Effector CD8-positive, alpha-beta T cell (primary cell): Measurements from ENCODE around the gene IFRD2.
A peak's percentile ranks its signal among the peaks of the same experiment; 100 is the strongest.
"Not testable (repeated sequence)": the region's sequence is repeated elsewhere in the genome, so short reads cannot be mapped to it uniquely, and the experiment has no call there.

Source experiments
- DNase-seq: peaks from one replicate; lab custom pipeline; 2025; lab: John Stamatoyannopoulos, UW

IFRD2 gene

DNA sequence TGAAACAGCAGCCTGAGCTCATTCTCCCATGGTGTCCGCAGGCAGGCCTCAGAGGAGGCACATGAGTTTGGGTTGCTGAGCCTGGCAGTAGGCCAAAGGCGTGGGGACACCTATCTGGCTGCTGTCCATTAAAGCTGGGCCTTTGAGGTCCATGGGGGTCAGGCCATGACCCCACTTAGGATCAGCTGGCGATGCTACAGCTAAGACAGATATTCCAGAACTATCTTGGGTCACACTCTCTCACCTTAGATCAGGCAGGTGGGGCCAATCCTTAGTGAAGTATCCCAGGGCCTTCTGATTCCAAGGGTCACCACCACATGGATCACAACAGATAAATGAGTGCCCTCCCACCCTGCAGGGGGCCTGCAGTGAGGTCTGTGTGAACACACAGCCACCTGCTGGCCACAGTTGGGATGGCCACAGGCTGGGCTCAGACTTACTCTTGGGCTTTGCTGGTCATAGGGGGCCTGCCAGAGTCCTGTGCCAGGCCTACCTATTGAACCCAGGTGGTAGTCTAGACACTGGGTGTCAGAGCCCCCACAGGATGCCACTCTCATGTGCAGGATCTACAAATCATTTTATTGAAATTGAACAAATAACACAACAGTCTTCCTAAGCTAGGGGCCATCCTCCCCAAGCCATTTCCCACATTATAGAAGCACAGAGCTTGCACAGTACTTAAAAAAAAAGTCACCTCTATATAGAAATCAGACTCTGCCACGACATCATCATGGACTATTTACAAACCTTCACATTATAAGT lies 32.3 kb upstream of the IFRD2 start:
- peak; percentile 40 for DNase-seq

DNA sequence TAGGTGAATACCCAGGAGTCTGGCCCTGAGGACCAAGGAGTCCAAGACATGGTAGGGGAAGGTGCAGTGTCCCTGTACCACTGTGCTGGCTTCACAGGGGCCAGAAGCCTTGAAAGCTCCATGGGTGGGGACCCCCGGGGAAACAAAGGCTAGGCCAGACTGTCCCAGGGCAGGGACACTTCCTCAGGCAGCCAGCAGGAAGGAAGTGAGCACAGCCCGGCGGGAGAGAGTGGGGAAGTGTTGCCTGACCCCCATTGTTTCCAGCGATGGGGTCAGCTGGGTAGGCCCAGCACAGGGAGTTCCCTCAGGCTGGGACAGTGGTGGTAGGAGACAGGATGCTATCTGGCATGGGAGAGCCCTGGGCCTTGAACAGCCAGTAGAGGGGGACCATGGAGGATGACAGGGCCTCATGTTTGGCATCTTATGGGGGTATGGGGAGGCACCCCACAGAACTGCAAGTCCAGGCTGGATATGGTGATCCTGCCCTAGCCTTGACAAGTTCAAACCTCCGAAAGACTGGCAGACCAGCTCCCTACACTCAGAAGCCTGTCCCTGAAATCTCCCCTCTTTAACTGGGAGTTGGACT lies 31.5 kb upstream of the IFRD2 start:
- no peak for DNase-seq

DNA sequence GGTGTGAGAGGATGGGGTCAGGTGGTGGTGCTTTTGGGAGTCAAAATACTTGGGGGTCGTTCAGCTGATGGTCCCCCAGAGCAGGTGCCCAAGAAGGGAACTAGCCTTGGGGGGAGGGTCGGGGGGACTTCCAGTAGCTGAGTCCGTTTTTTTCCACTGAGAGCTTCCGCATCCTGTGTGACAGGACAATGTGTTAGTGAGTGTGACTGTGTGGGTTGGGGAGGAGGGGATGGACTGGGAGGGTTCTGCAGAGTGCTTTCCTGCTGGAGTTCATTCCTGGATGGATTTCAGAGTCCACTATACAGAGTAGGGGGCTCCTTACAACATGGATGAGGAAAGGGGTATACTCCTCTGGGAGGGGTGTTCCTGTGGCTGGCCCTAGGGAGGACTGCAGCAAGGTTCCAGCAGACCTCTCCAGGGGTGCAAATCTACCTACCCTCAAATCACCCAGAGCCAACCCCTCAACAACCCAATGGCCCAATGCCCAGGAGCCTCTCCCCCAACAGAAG lies 30.9 kb upstream of the IFRD2 start:
- no peak for DNase-seq

DNA sequence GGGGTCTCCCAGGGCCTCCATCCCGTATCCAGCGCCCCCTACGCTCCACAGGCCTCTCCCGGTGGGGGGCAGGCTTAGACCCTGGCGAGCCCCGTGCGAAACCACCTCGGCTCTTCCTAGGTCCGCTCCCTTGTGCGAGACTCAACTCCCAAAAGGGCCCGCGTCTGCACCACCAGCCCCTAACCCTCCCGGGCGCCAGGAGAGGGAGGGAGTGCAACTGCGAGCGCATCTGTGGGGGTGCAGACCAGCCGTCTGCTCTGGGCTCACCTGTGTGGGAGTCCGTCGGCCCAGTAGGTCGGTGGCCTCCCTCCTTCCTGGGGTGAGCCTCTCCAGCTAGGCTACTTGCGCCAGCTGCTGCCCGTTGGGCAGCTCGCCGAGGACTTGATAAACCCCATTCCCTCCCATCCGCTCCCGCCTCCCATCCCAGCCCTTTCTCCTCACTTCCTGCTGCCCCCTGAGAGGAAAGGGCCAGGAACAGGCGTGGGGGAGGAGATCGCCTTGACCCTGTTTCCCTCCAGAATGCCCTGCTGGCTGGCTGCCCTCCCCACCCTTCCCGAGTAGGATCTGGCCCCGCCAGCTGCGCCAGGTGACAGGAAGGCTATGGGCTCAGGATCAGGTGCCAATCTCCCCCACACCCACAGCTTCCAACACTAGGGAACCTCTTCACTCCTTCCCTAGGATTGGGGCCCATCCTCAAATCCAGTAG lies 30.3 kb upstream of the IFRD2 start, which contains the start of gene HYAL2:
Gene HYAL2, minus strand, starts transcription at position 360 of the 706 bp plus-strand sequence. CDS start 2,256 bp downstream, outside the sequence.
- no peak for DNase-seq

DNA sequence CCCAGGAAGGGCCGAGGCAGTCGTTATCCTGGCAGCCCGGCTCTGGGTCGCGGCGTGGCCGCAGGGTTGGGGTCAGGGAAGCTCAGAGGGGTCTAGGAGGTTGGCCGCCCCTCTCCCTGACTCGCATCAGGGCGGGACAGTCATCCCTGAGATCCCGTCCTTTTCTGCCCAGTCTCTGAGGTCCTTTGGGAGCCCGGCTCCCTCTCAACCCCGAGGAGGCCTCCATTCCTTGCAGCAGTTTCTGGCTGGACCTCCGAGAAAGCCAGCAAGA lies 29.8 kb upstream of the IFRD2 start:
- no peak for DNase-seq

DNA sequence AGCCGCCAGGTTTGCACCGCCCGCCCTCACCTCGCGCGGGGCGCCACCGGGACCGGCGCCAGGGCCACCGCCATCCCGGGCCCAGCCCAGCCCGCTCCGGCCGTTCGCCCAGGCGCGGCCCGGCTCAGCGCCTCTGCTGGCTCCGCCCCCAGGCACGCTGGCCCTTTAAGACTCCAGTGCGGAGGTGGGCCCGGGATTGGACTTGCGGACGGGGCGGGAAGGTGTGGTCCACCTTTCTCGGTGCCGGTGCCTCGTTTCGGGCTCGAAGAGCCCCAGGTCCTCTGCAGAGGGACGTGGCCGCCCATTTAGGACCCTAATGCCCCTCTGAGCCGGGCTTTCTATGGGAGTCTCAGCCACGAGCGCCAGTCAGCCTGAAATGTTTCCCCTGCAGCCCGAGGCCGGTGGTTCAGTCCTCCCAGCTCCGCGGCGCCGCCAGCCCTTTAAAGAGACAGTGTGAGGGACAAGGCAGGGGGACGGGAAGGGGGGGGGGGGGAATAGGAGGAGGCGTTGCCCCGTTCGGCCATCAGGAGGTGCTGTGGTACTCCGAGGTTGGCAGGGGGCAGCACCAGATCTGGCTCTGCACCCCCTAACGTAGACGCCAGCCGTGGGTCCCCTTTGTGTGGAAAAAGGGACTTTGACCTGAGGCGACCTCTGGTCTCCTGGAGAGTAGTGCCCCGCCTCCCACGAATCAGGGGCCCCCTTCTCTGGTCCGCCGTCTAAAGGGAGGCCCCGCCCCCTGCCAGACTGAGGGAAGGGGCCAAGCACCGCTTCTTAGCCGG lies 29.3 kb upstream of the IFRD2 start:
- DNase-seq = peak; percentile 74

DNA sequence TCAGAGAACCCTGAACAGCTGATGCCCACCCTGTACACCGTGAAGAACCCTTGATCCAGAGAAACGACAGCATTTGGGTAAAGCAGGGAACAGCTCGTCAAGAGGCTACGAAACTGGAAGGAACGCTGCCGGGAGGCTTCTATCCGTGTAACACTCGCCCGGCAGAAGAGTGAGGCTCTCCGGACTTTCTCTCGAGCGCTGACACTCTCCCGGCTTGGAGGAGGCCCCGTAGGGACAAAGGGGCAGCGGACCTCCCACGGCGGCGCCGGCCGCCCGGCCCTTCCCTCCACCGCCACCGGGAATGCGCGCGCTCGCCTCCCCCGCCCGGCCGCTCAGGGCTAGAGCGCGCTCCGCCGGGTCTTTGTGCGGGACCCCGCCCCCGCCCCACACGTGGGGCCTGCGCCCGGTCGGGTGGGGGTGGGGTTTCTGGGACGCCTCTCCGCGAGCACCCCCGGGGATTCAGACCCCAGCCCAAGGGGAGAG lies 28.7 kb upstream of the IFRD2 start:
- DNase-seq = peak; percentile 55

DNA sequence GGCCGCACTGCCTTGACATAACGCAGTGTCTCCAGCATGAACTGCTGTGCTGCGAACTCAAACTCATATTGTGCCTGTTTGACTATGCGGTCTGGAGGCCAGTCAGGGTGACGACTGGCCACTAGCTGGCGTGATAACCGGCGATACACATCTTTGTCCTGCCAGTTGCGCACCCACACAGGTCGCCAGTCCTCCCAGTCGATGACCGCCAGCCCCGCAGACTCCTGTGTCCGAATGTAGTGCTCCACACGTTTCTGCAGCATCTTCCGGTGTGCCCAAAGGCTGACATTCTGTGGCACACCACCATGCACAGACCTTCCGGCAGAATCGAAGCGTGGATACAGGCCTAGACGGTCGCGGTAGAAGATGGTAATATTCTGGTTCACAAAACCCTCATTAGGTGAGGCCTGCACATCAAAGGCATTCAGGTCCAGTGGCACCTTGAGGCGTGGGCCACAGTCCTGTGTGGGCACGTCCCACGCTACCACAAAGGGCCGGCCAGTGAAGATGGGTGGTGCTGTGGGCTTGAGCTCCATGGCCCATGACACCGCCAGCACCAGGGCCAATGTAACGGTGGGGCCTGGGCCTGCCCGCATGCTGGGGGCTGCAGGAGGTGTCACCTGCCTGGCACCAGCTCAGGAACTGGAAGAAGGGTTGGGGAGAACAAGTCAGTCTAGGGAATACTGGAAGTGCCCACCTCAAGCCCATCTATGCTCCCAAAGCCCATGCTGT lies 27.8 kb upstream of the IFRD2 start:
- no peak for DNase-seq

DNA sequence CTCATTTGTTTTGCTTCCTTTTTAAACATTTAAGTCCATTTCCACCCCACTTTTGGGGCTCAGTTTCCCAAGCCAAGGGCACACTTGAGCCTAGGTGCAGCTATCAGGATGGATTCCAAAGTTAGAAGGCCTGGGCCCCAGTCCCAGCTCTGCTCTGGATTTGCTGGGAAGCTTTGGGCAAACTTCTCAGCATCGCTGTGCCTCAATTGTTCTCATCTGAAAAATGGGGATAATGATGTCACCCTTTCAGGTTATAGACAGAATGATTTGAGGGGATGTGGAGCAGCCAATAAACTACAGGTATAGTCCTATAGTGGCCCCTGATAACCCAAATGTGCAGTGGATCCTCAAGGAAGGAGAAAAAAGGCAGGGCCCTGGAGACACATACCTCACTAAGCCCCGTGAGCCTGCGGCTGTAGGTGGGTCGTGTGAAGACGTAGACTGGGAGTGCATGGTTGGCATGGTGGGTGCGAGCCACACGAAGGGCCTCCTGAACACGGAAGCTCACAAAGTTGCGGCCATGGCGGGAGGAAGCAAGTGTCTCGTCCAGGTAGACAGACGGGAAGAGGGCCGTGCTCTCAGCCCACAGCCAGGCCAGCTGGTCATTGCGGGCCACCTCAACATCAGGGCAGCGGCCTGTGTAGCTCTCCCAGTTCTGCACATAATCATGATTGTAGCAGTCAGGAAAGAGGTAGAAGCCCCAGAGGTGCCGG lies 27.1 kb upstream of the IFRD2 start:
- no peak for DNase-seq

DNA sequence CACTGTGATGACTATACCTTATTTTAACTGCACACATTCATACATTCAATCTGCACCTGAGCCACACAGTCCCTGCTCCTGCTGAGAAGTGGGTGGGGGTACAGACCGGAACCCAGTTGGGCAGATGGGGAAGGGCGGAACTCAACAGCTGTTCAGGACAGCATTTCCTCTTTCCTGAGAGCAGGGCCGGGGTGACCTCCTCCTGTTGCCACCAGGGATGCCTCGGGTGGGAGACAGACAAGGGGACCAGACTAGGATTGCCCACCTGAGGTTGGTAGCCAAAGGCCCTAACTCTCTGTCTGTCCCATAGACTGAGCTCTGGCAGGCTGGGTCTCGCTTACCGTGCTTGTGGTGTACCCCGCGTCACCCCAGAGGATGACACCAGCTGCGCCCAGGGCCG lies 26.4 kb upstream of the IFRD2 start:
- DNase-seq = no peak

DNA sequence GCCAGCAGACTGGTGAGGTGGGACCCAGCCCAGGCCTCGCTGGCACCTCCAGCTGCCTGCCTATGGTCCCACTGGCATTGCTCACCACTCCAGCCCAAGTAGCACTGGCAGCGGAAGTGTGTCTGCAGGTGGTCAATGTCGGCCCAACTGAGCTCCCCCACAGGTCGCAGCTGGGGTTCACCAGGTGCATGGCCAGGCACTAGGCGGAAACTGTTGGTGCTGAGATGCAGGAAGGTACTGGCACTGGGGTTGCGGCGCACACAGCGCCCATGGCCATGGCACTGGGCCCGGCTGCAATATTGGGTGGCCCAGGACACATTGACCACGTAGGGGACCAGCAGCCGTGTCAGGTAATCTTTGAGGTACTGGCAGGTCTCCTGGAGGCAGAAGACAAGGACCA lies 25.9 kb upstream of the IFRD2 start:
- no peak for DNase-seq

DNA sequence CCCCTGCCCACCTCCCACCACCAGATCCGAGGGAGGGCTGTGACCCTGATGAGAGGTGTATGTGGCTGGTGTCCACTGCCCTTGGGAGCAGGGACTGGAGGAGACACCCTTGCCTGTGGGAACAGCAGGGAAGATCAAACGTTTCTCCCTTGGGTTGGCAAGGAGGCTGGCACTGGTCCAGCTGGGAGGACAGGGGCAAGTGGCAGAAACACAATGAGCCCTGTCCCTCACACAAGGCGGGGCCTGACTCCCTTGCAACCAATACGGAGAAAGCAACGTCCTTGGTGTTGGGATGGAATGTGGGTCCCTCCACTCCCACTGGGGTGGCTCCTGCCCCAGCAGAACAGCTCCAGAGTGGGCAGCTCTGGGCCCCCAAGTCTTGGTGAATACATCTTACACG lies 25.1 kb upstream of the IFRD2 start:
- DNase-seq = no peak

DNA sequence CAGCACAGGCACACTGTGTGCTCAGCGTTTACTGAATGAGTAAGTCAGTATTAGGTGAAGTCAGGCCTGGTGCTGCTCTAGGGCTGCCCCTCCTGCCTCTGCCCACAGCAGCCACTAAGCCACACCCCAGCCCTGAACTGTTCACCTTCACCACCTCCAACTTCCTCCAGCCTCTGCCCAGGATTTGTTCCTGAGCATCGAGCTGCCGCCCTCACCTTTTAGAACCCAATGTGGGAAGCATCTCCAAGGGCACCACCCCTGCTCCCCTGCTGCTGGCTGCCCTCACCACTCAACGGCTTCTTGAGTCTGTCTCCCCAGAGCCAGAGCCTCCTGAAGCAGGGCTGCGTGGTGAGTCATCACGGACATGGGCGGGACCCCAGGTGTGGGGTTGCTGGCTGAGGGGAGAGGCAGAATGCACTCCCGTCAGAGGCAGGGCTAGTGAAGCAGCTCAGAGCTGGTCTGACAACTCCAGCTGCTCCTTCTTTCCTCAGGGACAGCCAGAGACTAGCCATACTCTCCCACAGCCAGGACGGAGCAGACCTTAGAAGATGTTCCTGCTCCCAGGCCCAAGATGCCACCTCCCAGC lies 24.5 kb upstream of the IFRD2 start:
- DNase-seq = peak; percentile 14

DNA sequence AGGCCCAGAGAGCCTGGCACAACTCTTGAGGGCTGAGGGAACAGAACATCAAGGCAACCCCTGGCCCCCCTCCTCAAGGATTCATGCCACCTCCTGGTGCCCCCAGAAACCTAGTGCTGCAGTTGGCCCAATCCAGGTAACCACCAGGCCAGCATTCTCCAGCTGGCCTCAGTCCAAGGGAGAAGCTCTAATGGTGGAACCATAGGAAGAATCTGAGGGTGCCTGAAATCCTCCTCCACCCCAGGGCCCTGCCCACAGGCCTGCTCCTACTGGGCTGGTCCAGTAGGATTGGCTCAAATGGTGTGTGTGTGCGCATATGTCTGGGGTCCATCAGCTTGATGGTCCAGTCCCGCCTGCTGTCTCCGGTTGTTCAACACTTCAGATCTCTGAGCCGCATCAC lies 22.6 kb upstream of the IFRD2 start:
- DNase-seq = no peak

DNA sequence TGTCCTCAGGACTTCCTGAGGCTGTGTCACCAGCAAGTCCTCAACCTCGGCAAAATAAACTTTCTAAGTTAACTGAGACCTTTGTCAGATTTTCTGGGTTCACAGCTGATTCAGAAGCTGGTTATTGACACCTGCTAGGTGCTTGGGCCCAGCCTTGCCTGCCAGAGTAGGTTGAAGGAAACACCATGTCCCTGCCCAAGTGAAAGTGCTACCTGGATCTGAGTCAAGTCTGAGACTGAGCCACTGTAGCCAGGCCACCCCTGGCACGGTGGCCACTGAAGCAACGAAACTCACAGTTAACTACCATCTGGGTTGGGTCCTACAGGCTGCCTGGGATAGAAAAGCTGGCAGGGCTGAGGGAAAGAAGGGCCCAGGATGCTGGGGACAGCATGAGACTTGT lies 22.1 kb upstream of the IFRD2 start:
- no peak for DNase-seq

DNA sequence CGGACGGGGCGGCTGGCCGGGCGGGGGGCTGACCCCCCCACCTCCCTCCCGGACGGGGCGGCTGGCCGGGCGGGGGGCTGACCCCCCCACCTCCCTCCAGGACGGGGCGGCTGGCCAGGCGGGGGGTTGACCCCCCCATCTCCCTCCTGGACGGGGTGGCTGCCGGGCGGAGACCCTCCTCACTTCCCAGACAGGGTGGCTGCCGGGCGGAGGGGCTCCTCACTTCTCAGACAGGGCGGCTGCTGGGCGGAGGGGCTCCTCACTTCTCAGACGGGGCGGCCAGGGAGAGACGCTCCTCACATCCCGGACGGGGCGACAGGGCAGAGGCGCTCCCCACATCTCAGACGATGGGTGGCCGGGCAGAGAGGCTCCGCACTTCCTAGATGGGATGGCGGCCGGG lies 19.8 kb upstream of the IFRD2 start:
- DNase-seq = not testable (repeated sequence)

DNA sequence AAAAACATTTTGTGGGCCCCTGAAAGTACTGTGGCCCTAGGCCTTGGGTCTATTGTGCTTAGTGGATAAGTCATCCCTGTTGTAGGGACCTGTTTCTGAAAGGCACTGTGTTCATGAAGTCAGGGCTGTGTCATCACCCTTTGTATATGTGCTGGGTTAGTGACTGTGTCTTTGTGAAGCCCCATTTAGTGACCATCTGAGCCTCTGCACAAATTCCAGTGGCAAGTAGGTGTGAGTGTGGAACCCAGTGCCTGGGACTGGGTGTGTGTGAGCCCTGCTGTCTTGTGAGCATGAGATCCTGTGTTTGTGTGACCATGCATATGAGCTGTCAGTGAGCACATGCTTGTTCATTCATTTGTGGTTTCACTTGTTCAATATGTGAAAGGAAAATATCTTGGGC lies 12.4 kb upstream of the IFRD2 start:
- no peak for DNase-seq

DNA sequence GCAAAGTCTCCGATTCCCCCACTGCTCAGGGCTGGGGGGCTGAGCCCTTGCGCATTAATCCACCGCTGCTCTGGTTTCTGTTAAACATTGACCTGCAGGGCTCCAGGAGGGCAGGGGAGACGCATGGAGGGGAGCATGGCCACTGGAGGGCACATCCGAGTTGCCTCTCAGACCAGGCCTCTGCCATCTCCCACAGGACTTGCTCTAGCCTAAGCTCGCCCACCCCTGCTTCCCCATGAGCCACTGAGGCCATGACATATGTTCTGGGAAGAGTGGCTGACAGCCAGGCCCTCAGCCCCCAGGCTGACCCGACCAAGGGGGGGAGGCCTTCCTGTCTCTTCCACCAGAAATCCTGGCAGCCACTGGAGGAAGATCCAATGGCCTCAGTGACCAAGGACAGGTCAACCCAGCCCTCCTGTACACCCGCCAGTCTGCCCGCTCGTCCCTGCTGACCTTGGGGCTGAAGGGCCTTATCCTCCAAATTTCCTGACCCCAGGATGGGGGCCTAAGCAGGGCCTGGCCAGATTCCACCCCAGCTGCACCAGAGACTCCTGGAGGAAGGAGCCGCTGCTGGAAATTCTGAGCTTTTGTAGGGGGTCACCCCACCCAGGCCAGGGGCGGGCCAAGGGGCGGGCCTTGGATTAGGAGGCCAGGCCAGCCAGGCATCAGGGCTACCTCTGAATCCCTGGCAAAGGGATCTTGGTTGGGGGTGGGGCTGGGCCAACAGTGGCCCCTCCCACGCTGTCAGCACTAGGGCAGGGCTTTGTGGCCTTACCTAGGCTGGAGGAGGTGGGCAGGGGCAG lies 11.0 kb upstream of the IFRD2 start, which contains the start of gene HYAL1:
Gene HYAL1, minus strand, starts transcription at position 562 of the 803 bp plus-strand sequence. CDS start 618 bp downstream, outside the sequence.
- DNase-seq = no peak
